Panc1 (cell line): Measurements from ENCODE around the gene C18orf54. TPM values are rescaled to one million over a fixed set of nuclear protein-coding genes. Genes with fewer than 3 reads are reported as not detected.

Source experiments
- ATAC-seq: fragments of 200-7000 bp; cut with Tn5 transposase; 2 replicates; pipeline ENCODE4 v1.9.1; 2020; ENCODE audit warnings: mild to moderate bottlenecking, moderate library complexity
- BruUV-seq: library from RNA; stranded (reverse); fragments of 400-500 nt; replicated peaks from 2 replicates; lab custom pipeline; 2021; lab: Mats Ljungman, UMichigan
- CTCF ChIA-PET: fragments of 300-600 bp; sonication (Branson Sonifier 250); formaldehyde crosslinking; loops from one replicate; lab custom pipeline; 2022; ENCODE audit warnings: antibody characterized with exemption; lab: Charles Lee
- POLR2A ChIA-PET: fragments of 300-600 bp; sonication (Branson Sonifier 250); formaldehyde crosslinking; loops from one replicate; lab custom pipeline; 2022; ENCODE audit warnings: antibody characterized with exemption; lab: Charles Lee
- DNase-seq: peaks from one replicate; pipeline ENCODE4 v3.0.0-alpha.2; 2010; ENCODE audit warnings: low read depth, low spot score
- H3K27ac ChIP-seq: 2 replicates; pipeline ENCODE4 v1.5.1; 2011; ENCODE audit warnings: mild to moderate bottlenecking, low read length, inconsistent platforms
- H3K27me3 ChIP-seq: fragments of 200-500 bp; sonication (Bioruptor generic); 2 replicates; pipeline ENCODE4 v1.6.0; 2014; ENCODE audit warnings: low read length, inconsistent platforms; ENCODE audit not compliant: control insufficient read depth, insufficient read depth
- H3K36me3 ChIP-seq: fragments of 200-500 bp; sonication (Bioruptor generic); 2 replicates; pipeline ENCODE4 v1.5.1; 2014; ENCODE audit warnings: inconsistent platforms, mild to moderate bottlenecking, low read length, moderate library complexity; ENCODE audit not compliant: control insufficient read depth, insufficient read depth
- H3K4me1 ChIP-seq: 2 replicates; pipeline ENCODE4 v1.5.1; 2011; ENCODE audit warnings: inconsistent platforms, mild to moderate bottlenecking, low read length, moderate library complexity; ENCODE audit not compliant: control insufficient read depth, insufficient read depth
- H3K4me3 ChIP-seq, 2 experiments: 2 replicates each; pipeline ENCODE4 v1.5.1; 2011 to 2012; ENCODE audit warnings: low read depth in 2 of 2, low read length in 2 of 2, mild to moderate bottlenecking in 2 of 2, inconsistent platforms in 1 of 2, moderate library complexity in 1 of 2
- H3K9me3 ChIP-seq: fragments of 200-500 bp; sonication (Bioruptor generic); 2 replicates; pipeline ENCODE4 v1.5.1; 2014; ENCODE audit warnings: low read depth, mild to moderate bottlenecking, inconsistent platforms, low read length, moderate library complexity; ENCODE audit not compliant: control insufficient read depth, insufficient read depth
- POLR2AphosphoS5 ChIP-seq: IDR thresholded peaks from 2 replicates; pipeline ENCODE4 v1.6.1; 2012; ENCODE audit warnings: mild to moderate bottlenecking, low read depth, low read length, moderate library complexity
- SIN3A ChIP-seq: IDR thresholded peaks from 2 replicates; pipeline ENCODE4 v1.6.1; 2012; ENCODE audit warnings: low read depth, mild to moderate bottlenecking, low read length, moderate library complexity, borderline replicate concordance; ENCODE audit not compliant: insufficient read depth
- TCF7L2 ChIP-seq: IDR thresholded peaks from 2 replicates; pipeline ENCODE4 v1.6.1; 2011; ENCODE audit warnings: mild to moderate bottlenecking, low read depth, low read length, inconsistent platforms
- in situ Hi-C: cut with HindIII; loops from 2 replicates; pipeline ENCODE4 v1.10.0; 2016; ENCODE audit warnings: low sequenced_read_pairs, low pct_unique_long_range_greater_than_20kb
- intact Hi-C: fragments of 100-400 bp; cut with micrococcal nuclease; formaldehyde crosslinking; loops from one replicate; pipeline ENCODE4 v1.10.0; 2022; ENCODE audit not compliant: unreplicated experiment
- total RNA-seq: library from RNA; stranded (reverse); gene quantifications from one replicate; pipeline ENCODE4 v1.2.1, GENCODE V29; 2021; ENCODE audit not compliant: unreplicated experiment
- TF ChIP-seq, protein P1 (sequence below): fragments of 450-650 bp; IDR thresholded peaks from 2 replicates; pipeline ENCODE4 v1.5.1; 2017; ENCODE audit warnings: mild to moderate bottlenecking
- TF ChIP-seq, protein P2 (sequence below), 2 experiments: IDR thresholded peaks; 2 replicates each; pipeline ENCODE4 v1.6.1; 2011 to 2012; ENCODE audit warnings: low read depth in 2 of 2, control low read depth in 1 of 2, low read length in 1 of 2, mild to moderate bottlenecking in 1 of 2, moderate library complexity in 1 of 2; ENCODE audit not compliant: insufficient read depth in 1 of 2

C18orf54 gene
- total RNA-seq, 1 experiment from 2014 or later = 7.5 TPM

DNA sequence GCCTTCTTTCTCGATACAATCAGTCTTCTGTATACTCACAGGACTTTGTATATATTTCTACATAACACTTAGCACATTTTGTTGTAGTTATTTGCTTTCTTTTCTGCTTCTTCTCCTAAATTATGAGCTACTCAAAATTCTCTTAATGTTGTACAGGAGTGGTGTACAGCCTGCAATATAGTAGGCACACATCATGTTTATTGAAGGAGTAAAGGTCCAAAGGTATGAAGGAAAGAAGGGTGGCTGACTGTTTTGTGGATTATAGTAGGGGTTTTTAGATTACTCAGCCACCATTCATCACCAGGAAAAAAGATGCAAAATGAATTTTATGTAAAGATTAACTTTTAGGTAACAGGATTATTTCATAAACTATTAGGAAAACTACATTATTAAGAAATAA is 54.1 kb downstream of the C18orf54 start:
- H3K27ac ChIP-seq = no peak overlapping the region
- in situ Hi-C loops = no loop called here
- intact Hi-C loops = no loop called here
- no peak for DNase-seq
- CTCF ChIA-PET = no interaction called here
- no peak for ATAC-seq
- POLR2A ChIA-PET = no interaction called here
- H3K27me3 ChIP-seq = no peaks in the 10 kb centered on the region
- TF ChIP-seq POLR2AphosphoS5 (no peak), SIN3A (no peak), TCF7L2 (no peak)
- TF ChIP-seq, protein P1, sequence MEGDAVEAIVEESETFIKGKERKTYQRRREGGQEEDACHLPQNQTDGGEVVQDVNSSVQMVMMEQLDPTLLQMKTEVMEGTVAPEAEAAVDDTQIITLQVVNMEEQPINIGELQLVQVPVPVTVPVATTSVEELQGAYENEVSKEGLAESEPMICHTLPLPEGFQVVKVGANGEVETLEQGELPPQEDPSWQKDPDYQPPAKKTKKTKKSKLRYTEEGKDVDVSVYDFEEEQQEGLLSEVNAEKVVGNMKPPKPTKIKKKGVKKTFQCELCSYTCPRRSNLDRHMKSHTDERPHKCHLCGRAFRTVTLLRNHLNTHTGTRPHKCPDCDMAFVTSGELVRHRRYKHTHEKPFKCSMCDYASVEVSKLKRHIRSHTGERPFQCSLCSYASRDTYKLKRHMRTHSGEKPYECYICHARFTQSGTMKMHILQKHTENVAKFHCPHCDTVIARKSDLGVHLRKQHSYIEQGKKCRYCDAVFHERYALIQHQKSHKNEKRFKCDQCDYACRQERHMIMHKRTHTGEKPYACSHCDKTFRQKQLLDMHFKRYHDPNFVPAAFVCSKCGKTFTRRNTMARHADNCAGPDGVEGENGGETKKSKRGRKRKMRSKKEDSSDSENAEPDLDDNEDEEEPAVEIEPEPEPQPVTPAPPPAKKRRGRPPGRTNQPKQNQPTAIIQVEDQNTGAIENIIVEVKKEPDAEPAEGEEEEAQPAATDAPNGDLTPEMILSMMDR = no peak
- TF ChIP-seq, protein P2, sequence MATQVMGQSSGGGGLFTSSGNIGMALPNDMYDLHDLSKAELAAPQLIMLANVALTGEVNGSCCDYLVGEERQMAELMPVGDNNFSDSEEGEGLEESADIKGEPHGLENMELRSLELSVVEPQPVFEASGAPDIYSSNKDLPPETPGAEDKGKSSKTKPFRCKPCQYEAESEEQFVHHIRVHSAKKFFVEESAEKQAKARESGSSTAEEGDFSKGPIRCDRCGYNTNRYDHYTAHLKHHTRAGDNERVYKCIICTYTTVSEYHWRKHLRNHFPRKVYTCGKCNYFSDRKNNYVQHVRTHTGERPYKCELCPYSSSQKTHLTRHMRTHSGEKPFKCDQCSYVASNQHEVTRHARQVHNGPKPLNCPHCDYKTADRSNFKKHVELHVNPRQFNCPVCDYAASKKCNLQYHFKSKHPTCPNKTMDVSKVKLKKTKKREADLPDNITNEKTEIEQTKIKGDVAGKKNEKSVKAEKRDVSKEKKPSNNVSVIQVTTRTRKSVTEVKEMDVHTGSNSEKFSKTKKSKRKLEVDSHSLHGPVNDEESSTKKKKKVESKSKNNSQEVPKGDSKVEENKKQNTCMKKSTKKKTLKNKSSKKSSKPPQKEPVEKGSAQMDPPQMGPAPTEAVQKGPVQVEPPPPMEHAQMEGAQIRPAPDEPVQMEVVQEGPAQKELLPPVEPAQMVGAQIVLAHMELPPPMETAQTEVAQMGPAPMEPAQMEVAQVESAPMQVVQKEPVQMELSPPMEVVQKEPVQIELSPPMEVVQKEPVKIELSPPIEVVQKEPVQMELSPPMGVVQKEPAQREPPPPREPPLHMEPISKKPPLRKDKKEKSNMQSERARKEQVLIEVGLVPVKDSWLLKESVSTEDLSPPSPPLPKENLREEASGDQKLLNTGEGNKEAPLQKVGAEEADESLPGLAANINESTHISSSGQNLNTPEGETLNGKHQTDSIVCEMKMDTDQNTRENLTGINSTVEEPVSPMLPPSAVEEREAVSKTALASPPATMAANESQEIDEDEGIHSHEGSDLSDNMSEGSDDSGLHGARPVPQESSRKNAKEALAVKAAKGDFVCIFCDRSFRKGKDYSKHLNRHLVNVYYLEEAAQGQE (IDR thresholded peaks at IDR 0.05; ENCODE audit: insufficient read depth in 1 of 2, low read depth in 2 of 2, low read length in 1 of 2) = no peak
- no TSS peak for BruUV-seq
- H3K36me3 ChIP-seq = no peaks in the 10 kb centered on the region; the same call in 1 of the 2 replicates
- H3K4me3 ChIP-seq = no peak overlapping the region
- no peaks in the 10 kb centered on the region for H3K9me3 ChIP-seq
- no peaks in the 10 kb centered on the region for H3K4me1 ChIP-seq

DNA sequence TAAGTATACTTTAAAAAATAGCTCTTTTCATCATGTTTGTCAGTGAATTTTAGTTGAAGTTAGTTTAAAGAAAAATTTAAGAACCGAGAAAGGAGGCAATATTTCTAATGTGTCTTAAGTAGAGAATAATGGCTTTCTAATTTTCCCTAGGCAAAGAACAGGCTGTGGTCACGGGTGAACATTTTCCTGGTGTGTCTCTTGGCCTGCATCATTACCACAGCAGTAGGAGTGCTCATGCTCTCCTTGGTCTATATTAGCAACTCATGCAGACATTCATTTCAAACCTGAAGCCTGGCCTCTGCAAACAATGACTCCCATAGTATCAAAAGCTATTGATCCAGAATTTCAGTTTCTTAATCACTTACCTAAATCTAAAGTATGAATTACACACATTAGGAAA is 57.4 kb downstream of the C18orf54 start:
- DNase-seq (no peak), ATAC-seq (no peak)
- Histone ChIP-seq H3K9me3 (no peaks in the 10 kb centered on the region), H3K27me3 (no peaks in the 10 kb centered on the region), H3K36me3 (no peaks in the 10 kb centered on the region), H3K27ac (no peak overlapping the region), H3K4me3 (no peak overlapping the region), H3K4me1 (no peaks in the 10 kb centered on the region)
- BruUV-seq = no TSS peak
- TF ChIP-seq, protein P2 (IDR thresholded peaks at IDR 0.05; ENCODE audit: insufficient read depth in 1 of 2, low read depth in 2 of 2, low read length in 1 of 2) = no peak
- no peak for TF ChIP-seq POLR2AphosphoS5
- TF ChIP-seq, protein P1 = no peak
- TF ChIP-seq SIN3A = no peak
- TF ChIP-seq TCF7L2 = no peak
- intact Hi-C loops (no loop called here), in situ Hi-C loops (no loop called here)
- ChIA-PET CTCF (no interaction called here), POLR2A (no interaction called here)
